Neural progenitor cell (in vitro differentiated cells): ENCODE data around the gene HDAC8.
"Not testable (repeated sequence)": the region's sequence is repeated elsewhere in the genome, so short reads cannot be mapped to it uniquely, and the experiment has no call there.

Experiments used
- EZH2phosphoT487 ChIP-seq: fragments of 200-600 bp; sonication (generic); IDR thresholded peaks from 2 replicates; pipeline ENCODE4 v1.6.1; 2017; ENCODE audit warnings: antibody characterized with exemption
- TF ChIP-seq, protein P1 (sequence below): fragments of 200-600 bp; sonication (generic); IDR thresholded peaks from 2 replicates; pipeline ENCODE4 v1.5.1; 2017; ENCODE audit warnings: antibody characterized with exemption, mild to moderate bottlenecking

DNA sequence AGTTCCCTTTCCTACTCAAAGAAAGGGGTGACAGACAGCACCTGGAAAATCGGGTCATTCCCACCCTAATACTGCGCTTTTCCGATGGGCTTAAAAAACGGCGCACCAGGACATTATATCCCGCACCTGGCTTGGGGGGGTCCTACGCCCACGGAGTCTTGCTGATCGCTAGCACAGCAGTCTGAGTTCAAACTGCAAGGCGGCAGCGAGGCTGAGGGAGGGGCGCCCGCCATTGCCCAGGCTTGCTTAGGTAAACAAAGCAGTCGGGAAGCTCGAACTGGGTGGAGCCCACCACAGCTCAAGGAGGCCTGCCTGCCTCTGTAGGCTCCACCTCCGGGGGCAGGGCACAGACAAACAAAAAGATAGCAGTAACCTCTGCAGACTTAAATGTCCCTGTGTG, 131.9 kb downstream of the HDAC8 start:
- TF ChIP-seq, protein P1, sequence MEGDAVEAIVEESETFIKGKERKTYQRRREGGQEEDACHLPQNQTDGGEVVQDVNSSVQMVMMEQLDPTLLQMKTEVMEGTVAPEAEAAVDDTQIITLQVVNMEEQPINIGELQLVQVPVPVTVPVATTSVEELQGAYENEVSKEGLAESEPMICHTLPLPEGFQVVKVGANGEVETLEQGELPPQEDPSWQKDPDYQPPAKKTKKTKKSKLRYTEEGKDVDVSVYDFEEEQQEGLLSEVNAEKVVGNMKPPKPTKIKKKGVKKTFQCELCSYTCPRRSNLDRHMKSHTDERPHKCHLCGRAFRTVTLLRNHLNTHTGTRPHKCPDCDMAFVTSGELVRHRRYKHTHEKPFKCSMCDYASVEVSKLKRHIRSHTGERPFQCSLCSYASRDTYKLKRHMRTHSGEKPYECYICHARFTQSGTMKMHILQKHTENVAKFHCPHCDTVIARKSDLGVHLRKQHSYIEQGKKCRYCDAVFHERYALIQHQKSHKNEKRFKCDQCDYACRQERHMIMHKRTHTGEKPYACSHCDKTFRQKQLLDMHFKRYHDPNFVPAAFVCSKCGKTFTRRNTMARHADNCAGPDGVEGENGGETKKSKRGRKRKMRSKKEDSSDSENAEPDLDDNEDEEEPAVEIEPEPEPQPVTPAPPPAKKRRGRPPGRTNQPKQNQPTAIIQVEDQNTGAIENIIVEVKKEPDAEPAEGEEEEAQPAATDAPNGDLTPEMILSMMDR = not testable (repeated sequence)
- not testable (repeated sequence) for TF ChIP-seq EZH2phosphoT487
